Measurements from ENCODE around the gene MAP3K14.
A peak's percentile ranks its signal among the peaks of the same experiment; 100 is the strongest.

- TF ChIP-seq POLR2A (IDR thresholded peaks at IDR 0.05; ENCODE audit: low read length) (peak; percentile 32), GATA1 (IDR thresholded peaks at IDR 0.05; ENCODE audit: low read depth, low read length) (no peak)
These were observed 64.9 kb downstream of the MAP3K14 start for GRCh38 chr17:45251931-45252330.
